Measurements from ENCODE around the gene BMP2.

Gene BMP2

GRCh38 chr20:6767536-6768227 lies at the start of gene BMP2:
Gene BMP2, plus strand, starts transcription at chr20:6767686. Its CDS starts 2,441 bp downstream, at chr20:6770127.
- peaks cover 96% of the 10 kb centered on the region for H3K27me3 ChIP-seq
- H3K36me3 ChIP-seq = no peaks in the 10 kb centered on the region
- H3K4me1 ChIP-seq (ENCODE audit: control insufficient read depth in 1 of 2, insufficient read depth in 1 of 2, low read depth in 1 of 2, low read length in 1 of 2) = peaks cover 22 to 33% of the 10 kb centered on the region in 2 experiments
- peak within 1 kb of the TSS; percentile 59 to 67 for H3K4me3 ChIP-seq (ENCODE audit: low read depth in 1 of 2, low read length in 1 of 2)
- TF ChIP-seq CTCF (IDR thresholded peaks at IDR 0.05) = no peak
- H3K27ac ChIP-seq = peak within 1 kb of the TSS; percentile 30
- no peaks in the 10 kb centered on the region for H3K9me3 ChIP-seq

GRCh38 chr20:6718662-6719368 lies 48.7 kb upstream of the BMP2 start:
- no peak for TF ChIP-seq CTCF (IDR thresholded peaks at IDR 0.05)
- Histone ChIP-seq H3K27ac (no peak overlapping the region), H3K9me3 (no peaks in the 10 kb centered on the region), H3K4me1 (ENCODE audit: control insufficient read depth in 1 of 2, insufficient read depth in 1 of 2, low read depth in 1 of 2, low read length in 1 of 2) (no peaks in the 10 kb centered on the region), H3K36me3 (no peaks in the 10 kb centered on the region), H3K27me3 (peaks cover 29% of the 10 kb centered on the region), H3K4me3 (ENCODE audit: low read depth in 1 of 2, low read length in 1 of 2) (no peak overlapping the region)

GRCh38 chr20:6719369-6719721 lies 48.1 kb upstream of the BMP2 start:
- H3K4me1 ChIP-seq (ENCODE audit: control insufficient read depth in 1 of 2, insufficient read depth in 1 of 2, low read depth in 1 of 2, low read length in 1 of 2) = no peaks in the 10 kb centered on the region
- H3K4me3 ChIP-seq (ENCODE audit: low read depth in 1 of 2, low read length in 1 of 2) = no peak overlapping the region
- H3K9me3 ChIP-seq = no peaks in the 10 kb centered on the region
- H3K27me3 ChIP-seq = peaks cover 26% of the 10 kb centered on the region
- no peaks in the 10 kb centered on the region for H3K36me3 ChIP-seq
- no peak for TF ChIP-seq CTCF (IDR thresholded peaks at IDR 0.05)
- no peak overlapping the region for H3K27ac ChIP-seq

GRCh38 chr20:6726761-6727160 lies 40.7 kb upstream of the BMP2 start:
- Histone ChIP-seq H3K9me3 (no peaks in the 10 kb centered on the region), H3K36me3 (no peaks in the 10 kb centered on the region), H3K27me3 (no peaks in the 10 kb centered on the region), H3K27ac (no peak overlapping the region), H3K4me1 (ENCODE audit: control insufficient read depth in 1 of 2, insufficient read depth in 1 of 2, low read depth in 1 of 2, low read length in 1 of 2) (no peaks in the 10 kb centered on the region), H3K4me3 (ENCODE audit: low read depth in 1 of 2, low read length in 1 of 2) (no peak overlapping the region)
- no peak for TF ChIP-seq CTCF (IDR thresholded peaks at IDR 0.05)

- Histone ChIP-seq H3K27me3 (no peaks in the 10 kb centered on the region), H3K27ac (no peak overlapping the region), H3K4me3 (ENCODE audit: low read depth in 1 of 2, low read length in 1 of 2) (no peak overlapping the region), H3K9me3 (no peaks in the 10 kb centered on the region), H3K4me1 (ENCODE audit: control insufficient read depth in 1 of 2, insufficient read depth in 1 of 2, low read depth in 1 of 2, low read length in 1 of 2) (no peaks in the 10 kb centered on the region), H3K36me3 (no peaks in the 10 kb centered on the region)
- TF ChIP-seq CTCF (IDR thresholded peaks at IDR 0.05) = no peak
Measured at GRCh38 chr20:6730672-6731328, 36.7 kb upstream of the BMP2 start.
